Neural progenitor cell (in vitro differentiated cells): ENCODE results near the gene PIGA.
"Not testable (repeated sequence)": the region's sequence is repeated elsewhere in the genome, so short reads cannot be mapped to it uniquely, and the experiment has no call there.

ENCODE experiments used
- CTCF ChIP-seq: fragments of 200-600 bp; sonication (generic); IDR thresholded peaks from 2 replicates; pipeline ENCODE4 v1.5.1; 2017; ENCODE audit warnings: antibody characterized with exemption, mild to moderate bottlenecking
- EZH2 ChIP-seq: fragments of 200-600 bp; sonication (generic); IDR thresholded peaks from 2 replicates; pipeline ENCODE4 v1.6.1; 2017; ENCODE audit warnings: antibody characterized with exemption, mild to moderate bottlenecking, moderate library complexity
- EZH2phosphoT487 ChIP-seq: fragments of 200-600 bp; sonication (generic); IDR thresholded peaks from 2 replicates; pipeline ENCODE4 v1.6.1; 2017; ENCODE audit warnings: antibody characterized with exemption

- not testable (repeated sequence) for TF ChIP-seq CTCF, EZH2phosphoT487, EZH2
Measured at GRCh38 chrX:15305899-15306298, 29.4 kb downstream of the PIGA start.
